Prostate gland (tissue), 2 donors: Measurements from ENCODE around the gene SRBD1.

Source experiments
- POLR2A ChIP-seq: fragments of 450-650 bp; IDR thresholded peaks from one replicate; pipeline ENCODE4 v1.6.1; 2016; ENCODE audit warnings: antibody characterized with exemption, mild to moderate bottlenecking
- POLR2AphosphoS5 ChIP-seq: sonication (generic); formaldehyde crosslinking; IDR thresholded peaks from one replicate; pipeline ENCODE4 v1.6.1; 2017; ENCODE audit warnings: antibody characterized with exemption
- TF ChIP-seq, protein P1 (sequence below), 4 experiments: fragments of 200-600 bp in 2 of 4; fragments of 450-650 bp in 2 of 4; sonication (generic) in 2 of 4; IDR thresholded peaks; 1 replicate in 3 of 4; 2 replicates in 1 of 4; pipeline ENCODE4 v1.5.1; 2016 to 2019; ENCODE audit warnings: antibody characterized with exemption in 4 of 4, mild to moderate bottlenecking in 2 of 4, moderate library complexity in 2 of 4

DNA sequence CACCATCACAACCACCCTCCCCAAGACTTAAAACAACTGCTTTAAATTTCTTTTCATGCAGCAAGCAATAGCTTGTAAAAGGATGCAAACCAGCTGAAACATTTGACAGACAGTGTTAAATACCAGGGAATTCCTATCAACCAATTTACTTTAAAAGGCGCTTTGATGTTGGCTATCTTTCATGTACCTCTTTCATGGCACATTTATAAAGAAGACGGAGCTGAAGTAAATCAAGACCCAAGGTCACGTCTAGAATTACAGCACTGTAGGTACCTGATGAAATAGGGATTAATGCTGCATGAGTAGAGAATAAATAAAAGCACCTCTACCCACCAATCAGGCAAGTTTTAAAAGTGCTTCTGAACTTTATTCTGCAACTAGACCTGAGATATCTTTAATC lies 78.9 kb downstream of the SRBD1 start:
- TF ChIP-seq, protein P1, sequence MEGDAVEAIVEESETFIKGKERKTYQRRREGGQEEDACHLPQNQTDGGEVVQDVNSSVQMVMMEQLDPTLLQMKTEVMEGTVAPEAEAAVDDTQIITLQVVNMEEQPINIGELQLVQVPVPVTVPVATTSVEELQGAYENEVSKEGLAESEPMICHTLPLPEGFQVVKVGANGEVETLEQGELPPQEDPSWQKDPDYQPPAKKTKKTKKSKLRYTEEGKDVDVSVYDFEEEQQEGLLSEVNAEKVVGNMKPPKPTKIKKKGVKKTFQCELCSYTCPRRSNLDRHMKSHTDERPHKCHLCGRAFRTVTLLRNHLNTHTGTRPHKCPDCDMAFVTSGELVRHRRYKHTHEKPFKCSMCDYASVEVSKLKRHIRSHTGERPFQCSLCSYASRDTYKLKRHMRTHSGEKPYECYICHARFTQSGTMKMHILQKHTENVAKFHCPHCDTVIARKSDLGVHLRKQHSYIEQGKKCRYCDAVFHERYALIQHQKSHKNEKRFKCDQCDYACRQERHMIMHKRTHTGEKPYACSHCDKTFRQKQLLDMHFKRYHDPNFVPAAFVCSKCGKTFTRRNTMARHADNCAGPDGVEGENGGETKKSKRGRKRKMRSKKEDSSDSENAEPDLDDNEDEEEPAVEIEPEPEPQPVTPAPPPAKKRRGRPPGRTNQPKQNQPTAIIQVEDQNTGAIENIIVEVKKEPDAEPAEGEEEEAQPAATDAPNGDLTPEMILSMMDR (IDR thresholded peaks at IDR 0.05), result no peak
- TF ChIP-seq POLR2A (no peak), POLR2AphosphoS5 (no peak)
